HepG2 (cell line): Measurements from ENCODE around the gene ZBTB34. TPM values are rescaled to one million over a fixed set of nuclear protein-coding genes. Genes with fewer than 3 reads are reported as not detected.

Experiments
- ATAC-seq: fragments of 200-7000 bp; cut with Tn5 transposase; 3 replicates; pipeline ENCODE4 v1.9.1; 2020; ENCODE audit warnings: mild to moderate bottlenecking, moderate library complexity
- BruUV-seq: library from RNA; stranded (reverse); fragments of 400-500 nt; replicated peaks from 2 replicates; lab custom pipeline; 2021; lab: Mats Ljungman, UMichigan
- CTCF ChIA-PET: fragments of 300-600 bp; formaldehyde crosslinking; extraction: SDS; loops from one replicate; lab custom pipeline; 2021; ENCODE audit warnings: low total read pairs, inconsistent platforms, low intra/inter-chr PET ratio; lab: Yijun Ruan, JAX
- POLR2A ChIA-PET: fragments of 350-600 bp; sonication (Branson Sonifier 250); formaldehyde crosslinking; loops from one replicate; lab custom pipeline; 2020; ENCODE audit warnings: antibody characterized with exemption, inconsistent platforms; lab: Yijun Ruan, JAX
- DNase-seq: peaks from one replicate; pipeline ENCODE4 v3.0.0-alpha.2; 2015; ENCODE audit warnings: low spot score
- FAIRE-seq: peaks from 3 replicates; lab custom pipeline; 2011; peaks lifted over from hg19 to GRCh38; lab: Jason Lieb, UNC
- H2AFZ ChIP-seq: one replicate; pipeline ENCODE4 v1.6.1; 2011; ENCODE audit warnings: low read length, inconsistent platforms
- H3K27ac ChIP-seq: fragments of 300-600 bp; 3 replicates; pipeline ENCODE4 v1.8.0; 2011; ENCODE audit warnings: mixed run types, mild to moderate bottlenecking, mixed read lengths, low read length, inconsistent platforms; ENCODE audit not compliant: insufficient read depth; ENCODE audit errors: extremely low read length
- H3K27me3 ChIP-seq, 2 experiments: fragments of 200-600 bp in 1 of 2; 2 replicates in 1 of 2; 3 replicates in 1 of 2; pipeline versions ENCODE4 v1.6.0 to v1.8.0; 2011; ENCODE audit warnings: low read length in 2 of 2, mild to moderate bottlenecking in 2 of 2, moderate library complexity in 2 of 2, inconsistent platforms in 1 of 2; ENCODE audit not compliant: insufficient read depth in 2 of 2, control insufficient read depth in 1 of 2
- H3K36me3 ChIP-seq, 2 experiments: fragments of 200-600 bp in 1 of 2; replicated peaks in 1 of 2; 2 replicates in 1 of 2; 3 replicates in 1 of 2; pipeline versions ENCODE4 v1.5.1 to v1.8.0; 2011; ENCODE audit warnings: low read length in 2 of 2, inconsistent platforms in 1 of 2; ENCODE audit not compliant: insufficient read depth in 2 of 2, control insufficient read depth in 1 of 2
- H3K4me1 ChIP-seq: 2 replicates; pipeline ENCODE4 v1.5.1; 2012; ENCODE audit warnings: low read length, inconsistent platforms; ENCODE audit not compliant: insufficient read depth
- H3K4me2 ChIP-seq: 2 replicates; pipeline ENCODE4 v1.6.0; 2011; ENCODE audit warnings: low read depth, low read length, inconsistent platforms
- H3K4me3 ChIP-seq, 3 experiments: fragments of 200-600 bp in 1 of 3; sonication (generic), shearing (Covaris generic) in 1 of 3; replicated peaks in 1 of 3; 2 replicates each; pipeline ENCODE4 v1.5.1; 2011 to 2016; ENCODE audit warnings: low read length in 3 of 3, inconsistent platforms in 2 of 3, low read depth in 2 of 3, mild to moderate bottlenecking in 2 of 3, control low read depth in 1 of 3, mixed read lengths in 1 of 3; ENCODE audit not compliant: insufficient read depth in 1 of 3
- H3K79me2 ChIP-seq: one replicate; pipeline ENCODE4 v1.6.1; 2011; ENCODE audit warnings: low read length, inconsistent platforms; ENCODE audit not compliant: insufficient read depth
- H3K9ac ChIP-seq: 2 replicates; pipeline ENCODE4 v1.6.0; 2011; ENCODE audit warnings: mild to moderate bottlenecking, low read depth, low read length, inconsistent platforms; ENCODE audit not compliant: insufficient read depth
- H3K9me3 ChIP-seq: 2 replicates; pipeline ENCODE4 v1.5.1; 2012; ENCODE audit warnings: mild to moderate bottlenecking, low read length
- H4K20me1 ChIP-seq: 2 replicates; pipeline ENCODE4 v1.6.0; 2011; ENCODE audit warnings: inconsistent platforms, mild to moderate bottlenecking, low read length, moderate library complexity; ENCODE audit not compliant: insufficient read depth
- DZIP1 ChIP-seq: sonication (generic); formaldehyde crosslinking; IDR thresholded peaks from 2 replicates; pipeline ENCODE4 v1.5.0; 2020; ENCODE audit warnings: mild to moderate bottlenecking, missing genetic modification reagents
- HIVEP1 ChIP-seq: sonication (generic); formaldehyde crosslinking; IDR thresholded peaks from 2 replicates; pipeline ENCODE4 v1.4.0; 2020; ENCODE audit warnings: mild to moderate bottlenecking, missing genetic modification reagents
- IRF1 ChIP-seq: sonication (generic); formaldehyde crosslinking; IDR thresholded peaks from 2 replicates; pipeline ENCODE4 v1.4.0; 2020; ENCODE audit warnings: low read depth, mild to moderate bottlenecking, missing genetic modification reagents
- MIER2 ChIP-seq: IDR thresholded peaks from 2 replicates; pipeline ENCODE4 v1.6.1; 2016; ENCODE audit warnings: missing biosample characterization, missing genetic modification reagents
- MXD1 ChIP-seq: sonication (generic); formaldehyde crosslinking; IDR thresholded peaks from 2 replicates; pipeline ENCODE4 v1.4.0; 2020; ENCODE audit warnings: mild to moderate bottlenecking, missing genetic modification reagents
- NFKB2 ChIP-seq: sonication (generic); formaldehyde crosslinking; IDR thresholded peaks from 2 replicates; pipeline ENCODE4 v1.4.0; 2020; ENCODE audit warnings: missing genetic modification reagents, borderline replicate concordance
- PCBP2 ChIP-seq: fragments of 200-400 bp; formaldehyde crosslinking; optimal IDR thresholded peaks from 2 replicates; pipeline ENCODE3; 2018; ENCODE audit warnings: low read length, low read depth; ENCODE audit not compliant: poor library complexity, severe bottlenecking
- RFX3 ChIP-seq: IDR thresholded peaks from 2 replicates; pipeline ENCODE4 v1.6.1; 2016; ENCODE audit warnings: missing biosample characterization, missing genetic modification reagents
- SPEN ChIP-seq: sonication (generic); formaldehyde crosslinking; IDR thresholded peaks from 2 replicates; pipeline ENCODE4 v1.5.1; 2020; ENCODE audit warnings: low read depth, mild to moderate bottlenecking, missing genetic modification reagents
- TMF1 ChIP-seq: sonication (generic); formaldehyde crosslinking; IDR thresholded peaks from 2 replicates; pipeline ENCODE4 v1.8.1; 2022; ENCODE audit warnings: low read depth, missing genetic modification reagents
- ZNF253 ChIP-seq: sonication (generic); formaldehyde crosslinking; IDR thresholded peaks from 2 replicates; pipeline ENCODE4 v1.8.0; 2022; ENCODE audit warnings: mild to moderate bottlenecking, missing genetic modification reagents, borderline replicate concordance
- ZNF30 ChIP-seq: sonication (generic); formaldehyde crosslinking; IDR thresholded peaks from 2 replicates; pipeline ENCODE4 v1.5.0; 2020; ENCODE audit warnings: mild to moderate bottlenecking, missing genetic modification reagents
- ZNF556 ChIP-seq: sonication (generic); formaldehyde crosslinking; IDR thresholded peaks from 2 replicates; pipeline ENCODE4 v1.4.0; 2020; ENCODE audit warnings: mild to moderate bottlenecking, missing genetic modification reagents, borderline replicate concordance
- ZNF580 ChIP-seq: IDR thresholded peaks from 2 replicates; pipeline ENCODE4 v1.6.1; 2016; ENCODE audit warnings: low read depth, borderline replicate concordance
- ZNF781 ChIP-seq: sonication (generic); formaldehyde crosslinking; IDR thresholded peaks from 2 replicates; pipeline ENCODE4 v1.5.1; 2020; ENCODE audit warnings: borderline replicate concordance, mild to moderate bottlenecking, missing genetic modification reagents; ENCODE audit errors: not compliant biosample characterization
- WGBS: methylation state at CpG from one replicate; pipeline ENCODE4 v1.1.6; 2017; ENCODE audit warnings: low lambda C conversion rate; 5-methylcytosine and 5-hydroxymethylcytosine counted together
- in situ Hi-C: cut with HindIII; loops from 2 replicates; pipeline ENCODE4 v1.10.0; 2017; ENCODE audit warnings: low pct_unique_long_range_greater_than_20kb; ENCODE audit not compliant: extremely low pct_ligation_motif_present
- intact Hi-C: fragments of 100-400 bp; cut with micrococcal nuclease; formaldehyde crosslinking; loops from one replicate; pipeline ENCODE4 v1.10.0; 2022; ENCODE audit not compliant: unreplicated experiment
- polyA plus RNA-seq, 8 experiments: library from polyadenylated mRNA; depleted of rRNA in 3 of 8; stranded (reverse) in 7 of 8; unstranded in 1 of 8; fragments of >200 nt; fragmentation: Illumina TruSeq in 4 of 8; extraction: Trizol in 4 of 8; gene quantifications; 2 replicates each; pipeline versions ENCODE4 v1.2.1 to v1.2.3, GENCODE V29; 2011 to 2016; ENCODE audit warnings: low read depth in 4 of 8, missing spikeins in 1 of 8, mixed read lengths in 1 of 8; ENCODE audit not compliant: insufficient read depth in 1 of 8
- total RNA-seq, 5 experiments: library from RNA; depleted of rRNA; stranded (reverse); fragments of >200 nt; fragmentation: Illumina TruSeq; extraction: Trizol; gene quantifications; 2 replicates each; pipeline ENCODE4 v1.2.3, GENCODE V29; 2016; ENCODE audit warnings: low read depth in 1 of 5
- TF ChIP-seq, protein P1 (sequence below): sonication (generic); formaldehyde crosslinking; IDR thresholded peaks from 2 replicates; pipeline ENCODE4 v1.8.0; 2023; ENCODE audit warnings: mild to moderate bottlenecking, missing genetic modification reagents

The ZBTB34 gene
- total and polyA plus RNA-seq, 2 of the 13 experiments (the other 11 are each of a cell fraction or from before 2014, with no cell fraction given): 5.9 to 8.7 TPM

DNA sequence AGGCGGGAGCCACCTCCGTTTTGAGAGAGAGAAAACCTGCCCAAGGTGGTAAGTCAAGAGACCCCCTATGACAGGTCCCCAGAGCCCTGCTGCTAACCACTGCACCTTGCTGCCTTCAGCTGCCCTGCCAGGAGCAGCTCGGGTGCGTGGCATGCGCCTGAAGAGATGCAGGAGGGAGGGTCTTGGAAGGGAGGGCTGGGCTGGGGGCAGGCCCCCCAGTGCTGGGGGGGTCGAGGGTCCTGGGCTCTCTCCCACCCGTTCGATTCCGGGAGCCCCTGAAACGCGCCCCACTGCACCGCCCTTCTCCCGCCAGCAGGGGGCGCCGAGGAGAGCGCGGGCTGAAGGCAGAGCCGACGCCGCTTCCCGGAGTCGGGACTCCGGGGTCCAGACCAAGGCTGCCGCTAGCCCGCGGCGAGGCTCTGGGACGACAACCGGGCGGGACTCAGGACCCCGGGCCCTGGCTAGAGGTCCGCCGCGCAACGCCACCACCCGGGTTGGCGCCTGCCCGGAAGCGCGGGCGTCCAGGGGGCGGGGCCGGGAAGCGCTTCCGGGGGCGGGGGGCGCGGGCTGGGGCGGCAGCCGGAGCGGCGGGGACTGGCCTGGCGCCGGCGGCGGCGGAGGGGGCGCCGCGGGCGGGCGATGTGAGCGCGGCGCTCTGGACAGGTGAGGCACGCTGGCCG, at the start of gene ZBTB34 (continued):
- no peak for TF ChIP-seq DZIP1 (CRISPR knock-in tag)

GRCh38 chr9:126813072-126813471, 47.4 kb upstream of the ZBTB34 start:
- no TSS peak for BruUV-seq
- intact Hi-C loops: no loop called here

More at GRCh38 chr9:126813072-126813471, 47.4 kb upstream of the ZBTB34 start:
- 97% methylated on average over 11 of the region's 11 CpGs for WGBS
- no peak overlapping the region for H2AFZ ChIP-seq
- in situ Hi-C loops: no loop called here
- ATAC-seq: no peak
- ChIA-PET CTCF (no interaction called here), POLR2A (no interaction called here)
- no peak overlapping the region for H3K27ac ChIP-seq
- FAIRE-seq: no peak
- TF ChIP-seq ZNF781 (CRISPR knock-in tag) (no peak), ZNF30 (no peak), NFKB2 (CRISPR knock-in tag) (no peak), TMF1 (no peak), ZNF556 (CRISPR knock-in tag) (no peak), IRF1 (CRISPR knock-in tag) (no peak), MIER2 (CRISPR knock-in tag) (no peak), ZNF253 (CRISPR knock-in tag) (no peak), SPEN (CRISPR knock-in tag) (no peak), RFX3 (CRISPR knock-in tag) (no peak), MXD1 (CRISPR knock-in tag) (no peak), PCBP2 (no peak), ZNF580 (CRISPR knock-in tag) (no peak), HIVEP1 (no peak)
- TF ChIP-seq, protein P1, sequence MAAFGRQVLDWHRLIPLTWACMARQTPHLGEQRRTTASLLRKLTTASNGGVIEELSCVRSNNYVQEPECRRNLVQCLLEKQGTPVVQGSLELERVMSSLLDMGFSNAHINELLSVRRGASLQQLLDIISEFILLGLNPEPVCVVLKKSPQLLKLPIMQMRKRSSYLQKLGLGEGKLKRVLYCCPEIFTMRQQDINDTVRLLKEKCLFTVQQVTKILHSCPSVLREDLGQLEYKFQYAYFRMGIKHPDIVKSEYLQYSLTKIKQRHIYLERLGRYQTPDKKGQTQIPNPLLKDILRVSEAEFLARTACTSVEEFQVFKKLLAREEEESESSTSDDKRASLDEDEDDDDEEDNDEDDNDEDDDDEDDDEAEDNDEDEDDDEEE: no peak
- H4K20me1 ChIP-seq: no peaks in the 10 kb centered on the region
- H3K27me3 ChIP-seq: no peaks in the 10 kb centered on the region
- H3K4me1 ChIP-seq: peaks cover 18% of the 10 kb centered on the region
- peaks cover 11% of the 10 kb centered on the region for H3K9me3 ChIP-seq
- peaks cover 64% of the 10 kb centered on the region for H3K79me2 ChIP-seq
- DNase-seq: no peak
- no peak overlapping the region for H3K9ac ChIP-seq
- no peak overlapping the region for H3K4me3 ChIP-seq
- H3K4me2 ChIP-seq: no peak overlapping the region
- H3K36me3 ChIP-seq: peaks cover 0 to 29% of the 10 kb centered on the region in 2 experiments; a peak in 3 of 5 replicates
